Measurements from ENCODE around the gene NDUFAF7. TPM values are rescaled to one million over a fixed set of nuclear protein-coding genes. Genes with fewer than 3 reads are reported as not detected.
A peak's percentile ranks its signal among the peaks of the same experiment; 100 is the strongest.
"Not testable (repeated sequence)": the region's sequence is repeated elsewhere in the genome, so short reads cannot be mapped to it uniquely, and the experiment has no call there.

The NDUFAF7 gene
- total RNA-seq, 5 donors from 2014 or later (not counting 1 experiment from before 2014, with no cell fraction given) = 20.2 to 30.3 (median 24.6) TPM

DNA sequence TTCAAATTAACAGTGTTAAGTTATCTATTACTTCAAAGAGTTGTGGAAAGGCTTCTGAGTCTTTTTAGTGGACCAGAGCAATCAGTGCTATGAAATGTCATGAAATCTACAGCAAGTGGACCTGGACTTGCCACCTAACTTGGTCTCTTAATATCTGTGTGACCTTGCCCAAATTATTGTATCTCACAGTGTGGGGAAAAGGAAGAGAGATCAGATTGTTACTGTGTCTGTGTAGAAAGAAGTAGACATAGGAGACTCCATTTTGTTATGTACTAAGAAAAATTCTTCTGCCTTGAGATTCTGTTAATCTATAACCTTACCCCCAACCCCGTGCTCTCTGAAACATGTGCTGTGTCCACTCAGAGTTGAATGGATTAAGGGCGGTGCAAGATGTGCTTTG is 6.3 kb upstream of the NDUFAF7 start:
- DNase-seq; H3K9me3 Mint-ChIP-seq; H3K4me3 ChIP-seq (ENCODE audit: control insufficient read depth in 1 of 2, extremely low read depth in 1 of 2, low read length in 1 of 2); H3K27ac ChIP-seq (ENCODE audit: low read length); CTCF ChIA-PET; POLR2A ChIA-PET; H3K27me3 Mint-ChIP-seq; H3K27me3 ChIP-seq (replicated peaks in 1 of 2; ENCODE audit: control insufficient read depth in 2 of 2, extremely low read depth in 1 of 2, insufficient read depth in 2 of 2, low read length in 1 of 2); ATAC-seq (replicated peaks in 1 of 4); H3K9me3 ChIP-seq: not testable (repeated sequence)
- Mint-ChIP-seq H3K4me3 (peak overlapping the region in 1 of 3 donors; percentile 11), H3K4me1 (peaks cover 60 to 69% (median 62%) of the 10 kb centered on the region in 3 donors), H3K36me3 (peaks cover 53% of the 10 kb centered on the region), H3K27ac (peak overlapping the region in 1 of 2 donors; percentile 60)
- Histone ChIP-seq H3K36me3 (ENCODE audit: control insufficient read depth in 2 of 2, extremely low read depth in 1 of 2, insufficient read depth in 1 of 2, low read length in 1 of 2) (peaks cover 3 to 60% of the 10 kb centered on the region in 2 donors), H3K4me1 (ENCODE audit: control insufficient read depth in 1 of 2, extremely low read depth in 1 of 2, insufficient read depth in 2 of 2, low read length in 2 of 2) (peaks cover 6 to 12% of the 10 kb centered on the region in 2 experiments)
- no CpG with 5 or more reads among the region's 2 CpGs for WGBS (ENCODE audit: insufficient coverage)

DNA sequence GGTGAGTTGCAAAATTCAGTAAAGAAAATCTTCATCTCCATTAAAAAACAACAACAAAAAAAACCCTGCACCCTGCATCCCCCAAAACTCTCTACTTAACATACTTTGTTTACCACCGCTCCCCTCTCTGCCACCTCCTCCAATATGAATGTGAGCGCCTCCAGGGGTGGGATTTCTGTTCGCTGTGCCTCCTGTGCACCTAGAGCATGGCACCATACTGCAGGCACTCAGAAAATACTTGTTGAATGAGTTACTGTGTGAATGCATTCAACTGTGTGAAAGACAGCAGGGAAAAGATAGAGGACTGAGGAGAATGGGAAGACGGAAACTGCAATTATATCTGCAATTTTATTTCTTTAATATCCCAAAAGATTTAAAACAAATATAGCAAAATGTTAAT is 4.6 kb upstream of the NDUFAF7 start:
- Mint-ChIP-seq H3K36me3 (peaks cover 40% of the 10 kb centered on the region), H3K9me3 (no peaks in the 10 kb centered on the region), H3K4me1 (peaks cover 56 to 67% (median 62%) of the 10 kb centered on the region in 3 donors), H3K27ac (no peak overlapping the region), H3K4me3 (peak overlapping the region in 1 of 3 donors; percentile 46), H3K27me3 (no peaks in the 10 kb centered on the region)
- ChIA-PET POLR2A (no interaction called here), CTCF (interaction anchor here in 1 of 2 donors (0.9 kb wide), 1 partner anchor 12 kb away, joined by 3 read pairs; no protein-coding TSS in a partner anchor)
- ATAC-seq (replicated peaks in 1 of 4) (no peak), DNase-seq (no peak)
- peaks cover 0 to 45% of the 10 kb centered on the region in 2 donors for H3K36me3 ChIP-seq (ENCODE audit: control insufficient read depth in 2 of 2, extremely low read depth in 1 of 2, insufficient read depth in 1 of 2, low read length in 1 of 2)
- no CpG with 5 or more reads among the region's 4 CpGs for WGBS (ENCODE audit: insufficient coverage)
- no peak overlapping the region for H3K27ac ChIP-seq (ENCODE audit: low read length)
- no peaks in the 10 kb centered on the region for H3K9me3 ChIP-seq
- peaks cover 13 to 17% of the 10 kb centered on the region in 2 experiments for H3K4me1 ChIP-seq (ENCODE audit: control insufficient read depth in 1 of 2, extremely low read depth in 1 of 2, insufficient read depth in 2 of 2, low read length in 2 of 2)
- no peak overlapping the region for H3K4me3 ChIP-seq (ENCODE audit: control insufficient read depth in 1 of 2, extremely low read depth in 1 of 2, low read length in 1 of 2)
- H3K27me3 ChIP-seq (replicated peaks in 1 of 2; ENCODE audit: control insufficient read depth in 2 of 2, extremely low read depth in 1 of 2, insufficient read depth in 2 of 2, low read length in 1 of 2) = no peaks in the 10 kb centered on the region

DNA sequence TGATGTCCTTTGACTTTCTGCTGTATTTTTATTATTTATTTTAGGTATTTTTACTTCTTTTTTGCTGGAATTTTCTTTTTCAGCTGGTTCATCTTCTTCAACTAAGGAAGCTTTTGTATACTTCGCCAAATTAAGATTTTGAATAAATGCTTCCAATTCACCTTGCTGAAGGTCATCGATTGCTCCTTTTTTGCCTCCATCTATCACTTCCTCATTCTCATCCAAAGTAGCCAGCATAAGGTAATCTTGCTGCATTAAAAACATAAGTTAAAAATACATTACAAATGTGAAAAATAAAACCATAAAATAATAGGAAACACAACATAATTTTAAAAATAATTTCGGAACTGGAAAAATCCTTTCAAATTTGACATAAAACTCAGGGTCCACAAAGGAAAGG is 2.7 kb upstream of the NDUFAF7 start:
- ChIA-PET POLR2A (interaction anchor here in 1 of 2 donors (0.7 kb wide), 1 partner anchor 32 kb away, joined by 3 read pairs; no protein-coding TSS in a partner anchor), CTCF (no interaction called here)
- Mint-ChIP-seq H3K27me3 (no peaks in the 10 kb centered on the region), H3K9me3 (no peaks in the 10 kb centered on the region), H3K36me3 (peaks cover 27% of the 10 kb centered on the region), H3K4me3 (no peak overlapping the region), H3K27ac (no peak overlapping the region), H3K4me1 (peaks cover 43 to 55% (median 48%) of the 10 kb centered on the region in 3 donors)
- no peak overlapping the region for H3K4me3 ChIP-seq (ENCODE audit: control insufficient read depth in 1 of 2, extremely low read depth in 1 of 2, low read length in 1 of 2)
- no CpG with 5 or more reads among the region's 3 CpGs for WGBS (ENCODE audit: insufficient coverage)
- no peaks in the 10 kb centered on the region for H3K9me3 ChIP-seq
- no peaks in the 10 kb centered on the region for H3K27me3 ChIP-seq (replicated peaks in 1 of 2; ENCODE audit: control insufficient read depth in 2 of 2, extremely low read depth in 1 of 2, insufficient read depth in 2 of 2, low read length in 1 of 2)
- peaks cover 24 to 27% of the 10 kb centered on the region in 2 experiments for H3K4me1 ChIP-seq (ENCODE audit: control insufficient read depth in 1 of 2, extremely low read depth in 1 of 2, insufficient read depth in 2 of 2, low read length in 2 of 2)
- H3K27ac ChIP-seq (ENCODE audit: low read length) = no peak overlapping the region
- ATAC-seq (replicated peaks in 1 of 4) = no peak
- DNase-seq = no peak
- peaks cover 0 to 27% of the 10 kb centered on the region in 2 donors for H3K36me3 ChIP-seq (ENCODE audit: control insufficient read depth in 2 of 2, extremely low read depth in 1 of 2, insufficient read depth in 1 of 2, low read length in 1 of 2)

DNA sequence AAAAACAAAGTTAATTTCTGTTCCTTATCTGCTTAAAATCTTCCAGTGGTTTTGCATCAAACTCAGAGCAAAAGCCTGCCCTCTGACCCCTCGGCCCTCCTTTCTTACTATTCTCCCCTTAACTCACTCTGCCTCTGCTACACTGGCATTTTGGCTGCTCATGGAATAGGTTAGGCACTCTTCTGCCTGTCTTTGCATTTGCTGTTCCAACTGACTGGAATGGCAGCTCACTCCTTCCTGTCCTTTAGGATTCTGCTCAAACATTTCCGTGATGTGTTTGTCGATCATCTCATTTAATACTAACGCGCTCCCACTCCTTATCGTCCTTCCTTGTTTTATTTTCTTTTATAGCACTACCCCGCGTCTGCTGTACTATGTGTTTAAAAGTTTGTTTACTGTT is 877 bp upstream of the NDUFAF7 start:
- H3K4me1 Mint-ChIP-seq = peaks cover 41 to 53% (median 46%) of the 10 kb centered on the region in 3 donors
- no peak overlapping the region for H3K27ac Mint-ChIP-seq
- ChIA-PET CTCF (no interaction called here), POLR2A (no interaction called here)
- H3K27ac ChIP-seq (ENCODE audit: low read length) = peak overlapping the region; percentile 89
- WGBS (ENCODE audit: insufficient coverage) = 0% methylated on average over 1 of the region's 8 CpGs
- ATAC-seq (replicated peaks in 1 of 4) (no peak), DNase-seq (peak in 1 of 35 experiments; percentile 14)
- peak overlapping the region; percentile 76 to 93 for H3K4me3 ChIP-seq (ENCODE audit: control insufficient read depth in 1 of 2, extremely low read depth in 1 of 2, low read length in 1 of 2)
- no peaks in the 10 kb centered on the region for H3K9me3 Mint-ChIP-seq
- no peaks in the 10 kb centered on the region for H3K27me3 Mint-ChIP-seq
- H3K4me1 ChIP-seq (ENCODE audit: control insufficient read depth in 1 of 2, extremely low read depth in 1 of 2, insufficient read depth in 2 of 2, low read length in 2 of 2) = peaks cover 23 to 27% of the 10 kb centered on the region in 2 experiments
- H3K9me3 ChIP-seq = no peaks in the 10 kb centered on the region
- H3K27me3 ChIP-seq (replicated peaks in 1 of 2; ENCODE audit: control insufficient read depth in 2 of 2, extremely low read depth in 1 of 2, insufficient read depth in 2 of 2, low read length in 1 of 2) = no peaks in the 10 kb centered on the region
- no peak overlapping the region for H3K4me3 Mint-ChIP-seq
- peaks cover 32% of the 10 kb centered on the region for H3K36me3 Mint-ChIP-seq
- H3K36me3 ChIP-seq (ENCODE audit: control insufficient read depth in 2 of 2, extremely low read depth in 1 of 2, insufficient read depth in 1 of 2, low read length in 1 of 2) = peaks cover 0 to 23% of the 10 kb centered on the region in 2 donors

DNA sequence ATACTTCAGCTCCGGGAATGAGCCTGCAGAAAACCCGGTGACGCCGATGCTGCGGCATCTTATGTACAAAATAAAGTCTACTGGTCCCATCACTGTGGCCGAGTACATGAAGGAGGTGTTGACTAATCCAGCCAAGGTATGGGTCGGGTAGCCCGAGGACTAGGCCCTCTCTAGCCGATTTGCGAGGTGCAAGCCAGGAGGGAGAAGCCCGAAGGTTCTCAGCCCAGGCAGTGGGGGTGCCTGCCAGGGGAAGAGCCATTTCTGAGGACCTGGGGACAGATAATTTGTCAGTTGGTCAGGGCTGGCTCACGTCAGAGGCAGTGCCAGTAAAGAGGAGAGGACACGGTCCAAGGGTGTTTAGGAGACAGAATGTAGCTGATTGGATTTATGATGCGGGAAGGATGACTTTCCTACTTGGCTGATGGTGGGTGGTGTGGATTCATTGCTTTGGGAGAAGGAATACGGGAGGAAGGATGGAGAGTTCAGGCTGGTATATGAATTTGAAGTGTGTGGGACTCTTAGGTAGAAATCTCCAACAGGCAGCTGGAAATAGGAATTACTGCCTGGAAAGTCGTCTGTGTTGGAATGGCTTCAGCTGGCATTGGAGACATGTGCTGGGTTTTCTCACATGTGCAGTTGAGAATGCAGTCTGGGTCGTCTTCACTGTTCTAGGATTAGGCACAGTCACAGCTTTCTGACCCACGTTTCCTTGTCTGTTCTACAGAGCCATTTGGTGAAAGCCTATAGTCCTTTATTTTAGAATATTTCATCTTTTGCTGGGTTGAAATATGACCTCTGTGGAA is 874 bp downstream of the NDUFAF7 start:
- Mint-ChIP-seq H3K9me3 (no peaks in the 10 kb centered on the region), H3K27me3 (no peaks in the 10 kb centered on the region), H3K4me1 (peaks cover 27 to 40% (median 32%) of the 10 kb centered on the region in 3 donors), H3K4me3 (no peak overlapping the region), H3K27ac (no peak overlapping the region), H3K36me3 (peaks cover 29% of the 10 kb centered on the region)
- Histone ChIP-seq H3K27ac (ENCODE audit: low read length) (peak overlapping the region; percentile 89), H3K4me3 (ENCODE audit: control insufficient read depth in 1 of 2, extremely low read depth in 1 of 2, low read length in 1 of 2) (peak overlapping the region; percentile 76 to 93), H3K27me3 (replicated peaks in 1 of 2; ENCODE audit: control insufficient read depth in 2 of 2, extremely low read depth in 1 of 2, insufficient read depth in 2 of 2, low read length in 1 of 2) (no peaks in the 10 kb centered on the region), H3K36me3 (ENCODE audit: control insufficient read depth in 2 of 2, extremely low read depth in 1 of 2, insufficient read depth in 1 of 2, low read length in 1 of 2) (peaks cover 0 to 15% of the 10 kb centered on the region in 2 donors), H3K4me1 (ENCODE audit: control insufficient read depth in 1 of 2, extremely low read depth in 1 of 2, insufficient read depth in 2 of 2, low read length in 2 of 2) (peaks cover 23 to 27% of the 10 kb centered on the region in 2 experiments), H3K9me3 (no peaks in the 10 kb centered on the region)
- 38% methylated on average over 13 of the region's 18 CpGs for WGBS (ENCODE audit: insufficient coverage)
- ATAC-seq (replicated peaks in 1 of 4) = peak in 1 of 4 experiments; percentile 3
- POLR2A ChIA-PET = interaction anchor here (0.6 to 1.8 kb wide), 9 partner anchors 9 to 1519 kb away, joined by 3 to 12 read pairs (median 3); partner anchors contain the start of genes CEBPZOS (in 1 of the 2) and SRSF7 (in 1 of the 2)
- CTCF ChIA-PET = interaction anchor here in 1 of 2 donors (0.6 kb wide), 1 partner anchor 101 kb away, joined by 3 read pairs; no protein-coding TSS in a partner anchor
- DNase-seq = peak in 4 of 35 experiments; percentile 1 to 10 (median 3)

DNA sequence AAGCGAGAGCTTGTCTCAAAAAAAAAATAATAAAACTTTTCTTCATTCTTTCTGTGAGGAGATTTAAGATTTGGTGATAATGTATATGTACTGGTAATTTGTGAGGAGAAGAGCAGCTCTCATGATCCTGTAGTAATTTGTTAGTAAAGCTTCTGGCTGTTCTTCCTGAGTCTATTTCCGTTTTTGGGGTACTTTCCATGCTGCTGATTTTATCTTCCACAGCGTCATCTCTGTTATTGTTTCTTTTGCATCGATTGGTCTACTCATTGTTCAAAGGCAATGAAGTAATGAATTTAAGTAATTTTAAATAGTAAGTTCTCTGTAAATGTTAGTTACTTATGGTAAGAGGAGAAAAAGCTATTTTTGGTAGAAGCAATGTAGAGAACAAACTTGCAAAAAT is 12.0 kb downstream of the NDUFAF7 start:
- Mint-ChIP-seq H3K27ac (peak overlapping the region; percentile 29 to 88), H3K9me3 (peaks cover 0 to 9% (median 0%) of the 10 kb centered on the region in 3 donors), H3K4me3 (peak overlapping the region; percentile 5 to 9 (median 8)), H3K4me1 (peaks cover 21 to 31% (median 29%) of the 10 kb centered on the region in 3 donors), H3K36me3 (peaks cover 60% of the 10 kb centered on the region), H3K27me3 (no peaks in the 10 kb centered on the region)
- POLR2A ChIA-PET = interaction anchor here in 1 of 2 donors (0.6 to 1.0 kb wide), 2 partner anchors 12 to 79 kb away, joined by 3 to 4 read pairs; partner anchors contain the start of genes CEBPZ and NDUFAF7
- peaks cover 0 to 74% of the 10 kb centered on the region in 2 donors for H3K36me3 ChIP-seq (ENCODE audit: control insufficient read depth in 2 of 2, extremely low read depth in 1 of 2, insufficient read depth in 1 of 2, low read length in 1 of 2)
- no peaks in the 10 kb centered on the region for H3K9me3 ChIP-seq
- peak overlapping the region; percentile 41 for H3K27ac ChIP-seq (ENCODE audit: low read length)
- peak; percentile 43 to 89 (median 48) for ATAC-seq (replicated peaks in 1 of 4)
- H3K27me3 ChIP-seq (replicated peaks in 1 of 2; ENCODE audit: control insufficient read depth in 2 of 2, extremely low read depth in 1 of 2, insufficient read depth in 2 of 2, low read length in 1 of 2) = no peaks in the 10 kb centered on the region
- peak in 1 of 35 experiments; percentile 40 for DNase-seq
- no peak overlapping the region for H3K4me3 ChIP-seq (ENCODE audit: control insufficient read depth in 1 of 2, extremely low read depth in 1 of 2, low read length in 1 of 2)
- WGBS (ENCODE audit: insufficient coverage) = no CpG with 5 or more reads among the region's 4 CpGs
- no peaks in the 10 kb centered on the region for H3K4me1 ChIP-seq (ENCODE audit: control insufficient read depth in 1 of 2, extremely low read depth in 1 of 2, insufficient read depth in 2 of 2, low read length in 2 of 2)
- CTCF ChIA-PET = no interaction called here

Measured in T-cell (primary cell).